IPS-18a (cell line): ENCODE results near the gene GRIN3B.

Source experiments
- H3K27ac ChIP-seq: one replicate; pipeline ENCODE4 v1.5.1; 2013; ENCODE audit warnings: low read length
- H3K27me3 ChIP-seq: one replicate; pipeline ENCODE4 v1.6.1; 2013; ENCODE audit warnings: mild to moderate bottlenecking, low read length; ENCODE audit not compliant: control insufficient read depth, insufficient read depth
- H3K36me3 ChIP-seq: one replicate; pipeline ENCODE4 v1.6.1; 2013; ENCODE audit warnings: low read depth, low read length; ENCODE audit not compliant: control insufficient read depth
- H3K4me1 ChIP-seq: one replicate; pipeline ENCODE4 v1.6.1; 2013; ENCODE audit warnings: low read depth, low read length; ENCODE audit not compliant: control insufficient read depth
- H3K4me3 ChIP-seq: one replicate; pipeline ENCODE4 v1.5.1; 2013; ENCODE audit warnings: low read length
- H3K9ac ChIP-seq: one replicate; pipeline ENCODE4 v1.6.1; 2013; ENCODE audit warnings: mild to moderate bottlenecking, low read length, moderate library complexity
- H3K9me3 ChIP-seq: one replicate; pipeline ENCODE4 v1.6.1; 2013; ENCODE audit warnings: low read depth, low read length; ENCODE audit not compliant: control insufficient read depth

The GRIN3B gene

DNA sequence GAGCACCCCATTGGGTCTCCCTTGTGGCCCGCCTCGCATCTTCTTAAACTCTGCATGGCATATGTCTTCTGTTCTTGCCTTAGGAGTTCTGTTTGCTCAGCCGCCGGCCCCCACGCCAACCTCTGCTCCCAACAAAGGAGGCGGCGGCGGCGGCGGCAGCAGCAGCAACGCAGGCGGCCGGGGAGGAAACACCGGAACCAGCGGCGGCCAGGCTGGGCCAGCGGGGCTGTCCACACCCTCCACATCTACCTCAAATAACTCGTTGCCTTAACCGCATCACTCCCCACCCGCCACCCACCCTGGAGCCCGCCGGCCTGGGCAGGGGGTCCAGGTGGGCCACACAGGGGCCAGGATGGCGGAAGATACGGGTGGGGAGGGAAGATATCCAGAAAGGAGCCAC lies 28.4 kb upstream of the GRIN3B start:
- peaks cover 18% of the 10 kb centered on the region for H3K36me3 ChIP-seq
- no peak overlapping the region for H3K4me3 ChIP-seq
- H3K27ac ChIP-seq, result no peak overlapping the region
- no peaks in the 10 kb centered on the region for H3K4me1 ChIP-seq
- no peaks in the 10 kb centered on the region for H3K27me3 ChIP-seq
- H3K9ac ChIP-seq, result no peak overlapping the region
- peaks cover 5% of the 10 kb centered on the region for H3K9me3 ChIP-seq

DNA sequence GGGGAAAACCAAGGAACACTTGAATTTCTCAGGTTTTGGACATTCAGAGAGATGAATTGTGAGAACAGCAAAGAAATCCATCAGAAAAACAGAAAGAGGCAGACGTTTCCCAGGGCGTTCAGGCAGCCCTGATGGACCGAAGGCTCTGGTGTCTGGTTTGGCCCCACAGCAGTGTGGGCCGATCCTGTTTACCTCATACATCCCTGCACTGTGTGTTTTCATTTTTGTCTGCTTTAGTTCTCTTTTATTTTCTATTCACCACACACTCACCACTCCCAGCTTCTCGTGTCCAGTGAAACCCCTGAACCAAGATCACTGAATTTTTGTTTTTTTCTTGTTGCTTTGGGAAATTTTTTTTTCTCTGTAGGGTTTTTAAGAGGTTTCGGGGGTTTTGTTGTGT lies 27.9 kb upstream of the GRIN3B start:
- peaks cover 5% of the 10 kb centered on the region for H3K9me3 ChIP-seq
- no peaks in the 10 kb centered on the region for H3K4me1 ChIP-seq
- H3K4me3 ChIP-seq, result no peak overlapping the region
- H3K36me3 ChIP-seq, result peaks cover 18% of the 10 kb centered on the region
- no peak overlapping the region for H3K27ac ChIP-seq
- H3K27me3 ChIP-seq, result no peaks in the 10 kb centered on the region
- no peak overlapping the region for H3K9ac ChIP-seq

DNA sequence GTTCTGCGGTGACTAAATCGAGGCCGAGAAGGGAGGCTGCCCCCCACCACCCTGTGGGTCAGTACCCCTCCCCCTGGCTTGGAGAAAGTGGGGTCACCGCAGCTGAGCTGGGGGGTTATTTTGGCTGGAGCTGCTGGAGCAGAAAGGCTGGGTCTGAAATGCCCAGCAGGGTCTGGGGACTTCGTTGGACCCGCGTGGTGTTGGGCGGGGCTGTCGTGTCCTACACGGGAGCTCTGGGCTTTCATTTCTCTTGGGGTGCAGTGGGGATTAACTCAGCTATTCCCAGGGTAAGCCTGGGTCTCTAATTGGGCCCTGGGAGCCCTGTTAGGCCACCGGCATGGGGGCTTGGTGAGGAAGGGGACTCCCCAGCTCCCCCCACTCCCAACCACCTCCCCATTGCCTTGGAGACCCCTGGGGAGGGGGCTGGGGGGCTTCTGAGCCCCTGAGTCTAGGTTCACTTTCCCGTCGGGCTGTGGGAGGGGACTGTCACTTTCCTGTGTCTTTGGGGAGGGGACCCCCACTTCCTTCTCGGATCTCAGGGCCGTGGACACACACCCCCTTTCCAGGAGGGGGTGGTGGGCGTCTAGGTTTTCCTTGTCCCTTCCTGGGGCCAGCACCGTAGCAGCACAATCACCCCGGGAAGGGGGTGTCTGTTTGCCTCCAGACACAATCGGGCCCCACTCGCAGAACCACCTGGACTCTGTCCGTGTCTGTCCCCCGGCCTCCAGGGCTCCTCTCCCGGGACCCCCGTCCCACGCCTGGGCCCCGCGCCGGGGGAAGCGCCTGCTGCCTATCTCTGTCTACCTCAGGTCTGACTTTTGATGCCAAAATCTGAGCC lies 26.3 kb upstream of the GRIN3B start:
- Histone ChIP-seq H3K9me3 (peaks cover 5% of the 10 kb centered on the region), H3K4me3 (no peak overlapping the region), H3K9ac (no peak overlapping the region), H3K36me3 (peaks cover 12% of the 10 kb centered on the region), H3K4me1 (no peaks in the 10 kb centered on the region), H3K27me3 (no peaks in the 10 kb centered on the region), H3K27ac (no peak overlapping the region)

DNA sequence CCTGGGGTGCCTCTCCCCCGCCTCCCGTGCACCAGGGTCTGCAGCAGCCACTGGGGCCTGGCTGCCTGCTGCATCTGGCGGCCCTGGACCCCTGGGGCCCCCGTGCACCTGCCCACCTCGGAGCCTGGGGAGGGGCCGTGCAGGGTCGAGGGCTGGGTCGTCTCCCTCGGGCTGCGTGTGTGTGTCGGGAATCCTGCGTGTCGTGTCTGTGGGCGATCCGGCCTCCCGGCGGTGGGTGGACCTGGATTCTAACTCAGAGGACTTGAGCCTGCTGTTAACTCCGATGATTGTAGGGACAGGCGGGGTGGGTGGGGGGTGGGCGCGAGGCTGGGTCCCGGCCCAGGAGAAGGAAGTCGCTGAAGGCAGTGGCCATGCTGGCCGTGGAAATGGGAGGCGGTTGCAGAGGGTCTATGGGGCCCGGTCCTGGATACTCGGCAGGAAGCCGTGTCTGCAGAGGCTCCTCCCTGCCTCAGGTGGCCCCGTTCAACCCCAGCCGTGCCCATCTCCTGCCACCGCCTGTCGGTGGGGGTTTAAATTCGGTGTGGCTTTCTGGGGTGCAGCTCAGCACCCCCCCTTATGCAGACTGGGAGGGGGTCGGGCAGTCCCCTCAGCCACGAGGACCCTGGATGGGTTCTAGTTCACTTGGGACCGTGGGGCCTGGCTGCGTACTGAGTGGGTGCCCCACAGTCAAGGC lies 25.5 kb upstream of the GRIN3B start:
- H3K9me3 ChIP-seq, result peaks cover 5% of the 10 kb centered on the region
- H3K27ac ChIP-seq, result no peak overlapping the region
- H3K4me1 ChIP-seq, result no peaks in the 10 kb centered on the region
- H3K9ac ChIP-seq, result no peak overlapping the region
- H3K36me3 ChIP-seq, result peaks cover 9% of the 10 kb centered on the region
- no peak overlapping the region for H3K4me3 ChIP-seq
- no peaks in the 10 kb centered on the region for H3K27me3 ChIP-seq

DNA sequence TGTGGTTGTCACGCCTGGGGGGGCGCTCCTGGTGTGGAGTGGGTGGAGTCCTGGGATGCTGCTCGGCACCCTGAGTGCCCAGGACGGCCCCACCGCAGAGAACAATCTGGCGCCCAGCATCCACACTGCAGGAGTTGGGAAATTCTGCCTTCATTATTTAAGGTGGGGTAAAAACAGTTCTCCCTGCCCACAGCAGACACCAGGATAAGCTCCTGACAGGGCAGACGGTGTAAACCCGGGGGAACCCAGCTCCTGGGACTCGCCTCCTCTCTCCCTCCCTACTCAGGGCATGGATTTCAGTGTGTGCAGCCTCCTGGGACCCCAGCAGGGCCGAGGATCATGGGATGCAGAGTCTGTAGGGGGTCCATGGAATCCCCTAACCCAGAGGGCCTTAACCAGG lies 23.7 kb upstream of the GRIN3B start:
- Histone ChIP-seq H3K27me3 (no peaks in the 10 kb centered on the region), H3K4me1 (no peaks in the 10 kb centered on the region), H3K4me3 (no peak overlapping the region), H3K9ac (no peak overlapping the region), H3K9me3 (no peaks in the 10 kb centered on the region), H3K27ac (no peak overlapping the region), H3K36me3 (no peaks in the 10 kb centered on the region)

DNA sequence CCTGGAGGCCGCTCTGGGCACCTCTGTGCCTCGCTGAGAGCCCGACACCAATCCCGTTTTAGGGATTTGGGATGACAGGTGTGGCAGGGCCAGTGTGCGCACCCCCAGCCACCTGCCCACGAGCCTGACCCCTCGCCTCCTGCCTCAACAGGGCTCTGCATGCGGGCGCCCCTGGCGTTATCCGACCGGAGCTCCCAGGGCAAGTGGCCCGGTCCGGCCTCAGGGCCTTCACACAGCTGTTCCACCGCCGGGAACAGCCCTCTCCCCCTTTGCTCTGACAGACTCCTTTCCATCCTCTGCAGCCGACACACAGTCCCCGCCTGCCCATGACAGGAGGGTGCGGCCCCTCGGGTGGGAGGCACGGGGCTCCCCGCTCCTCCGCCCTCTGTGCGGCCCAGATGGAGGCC lies 23.2 kb upstream of the GRIN3B start:
- H3K27me3 ChIP-seq, result no peaks in the 10 kb centered on the region
- no peaks in the 10 kb centered on the region for H3K9me3 ChIP-seq
- no peak overlapping the region for H3K27ac ChIP-seq
- no peaks in the 10 kb centered on the region for H3K36me3 ChIP-seq
- H3K4me1 ChIP-seq, result no peaks in the 10 kb centered on the region
- no peak overlapping the region for H3K9ac ChIP-seq
- H3K4me3 ChIP-seq, result no peak overlapping the region

DNA sequence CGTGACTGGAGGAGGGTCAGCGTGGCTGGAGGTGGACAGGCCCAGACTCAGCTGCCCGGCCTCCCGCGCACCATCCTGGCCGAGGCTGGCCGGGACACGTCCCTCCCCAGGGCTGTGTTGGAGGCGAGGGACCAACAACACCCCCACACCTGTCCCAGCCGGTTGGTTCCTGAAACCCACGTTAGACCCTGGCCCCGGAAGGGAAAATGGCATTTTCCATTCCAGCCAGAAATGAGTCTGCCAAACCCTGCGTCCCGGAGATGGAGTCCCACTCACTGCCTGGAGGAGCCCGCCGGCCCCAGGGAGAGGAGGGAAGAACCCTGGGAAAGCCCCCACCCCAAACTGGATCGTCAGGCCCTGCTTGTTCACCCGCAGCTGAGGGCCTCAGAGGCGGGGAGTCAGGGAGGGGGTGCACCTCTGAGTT lies 20.9 kb upstream of the GRIN3B start:
- Histone ChIP-seq H3K4me1 (no peaks in the 10 kb centered on the region), H3K4me3 (no peak overlapping the region), H3K9me3 (no peaks in the 10 kb centered on the region), H3K9ac (no peak overlapping the region), H3K27ac (no peak overlapping the region), H3K36me3 (no peaks in the 10 kb centered on the region), H3K27me3 (no peaks in the 10 kb centered on the region)

DNA sequence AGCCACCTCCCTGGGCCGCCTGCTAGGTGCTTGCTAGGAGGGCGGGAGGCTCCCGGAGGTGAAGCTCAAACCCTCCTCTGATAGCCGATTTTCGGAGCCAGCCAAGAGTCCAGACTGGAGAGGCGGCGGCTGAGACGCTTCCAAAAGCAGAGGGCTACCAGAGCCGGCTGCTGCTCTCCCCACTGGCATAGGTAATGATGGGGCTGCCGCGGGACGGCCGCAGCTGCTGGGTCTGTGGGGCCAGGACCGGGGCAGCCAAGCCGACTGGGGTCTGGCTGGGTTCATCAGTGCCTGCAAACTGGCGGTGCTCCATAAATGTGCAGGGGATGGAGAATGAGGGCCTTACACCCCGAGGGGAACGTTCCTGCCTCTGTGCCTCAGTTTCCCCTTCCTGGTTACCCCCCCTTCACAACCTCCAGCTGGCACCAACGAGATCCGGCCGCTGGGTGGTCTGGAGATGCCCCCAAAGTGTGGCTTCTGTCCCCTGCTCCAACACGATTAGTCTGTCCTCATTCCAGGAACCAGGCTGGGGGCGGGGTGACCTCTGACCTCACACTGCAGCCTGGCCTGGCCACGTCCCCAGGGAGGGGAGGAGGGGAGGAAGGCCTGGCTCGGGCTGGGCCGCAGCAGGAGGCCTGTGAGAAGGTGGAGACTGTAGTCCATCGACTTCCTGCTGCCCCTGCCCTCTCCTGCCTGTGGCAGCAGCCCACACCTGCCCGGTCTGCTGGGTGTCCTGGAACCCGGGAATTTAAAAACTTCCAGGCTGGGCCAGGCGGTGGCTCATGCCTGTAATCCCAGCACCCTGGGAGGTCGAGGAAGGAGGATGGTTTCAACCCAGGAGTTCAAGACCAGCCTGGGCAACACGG lies 19.9 kb upstream of the GRIN3B start:
- no peak overlapping the region for H3K9ac ChIP-seq
- no peaks in the 10 kb centered on the region for H3K36me3 ChIP-seq
- H3K9me3 ChIP-seq, result no peaks in the 10 kb centered on the region
- no peaks in the 10 kb centered on the region for H3K4me1 ChIP-seq
- no peak overlapping the region for H3K27ac ChIP-seq
- H3K4me3 ChIP-seq, result no peak overlapping the region
- H3K27me3 ChIP-seq, result no peaks in the 10 kb centered on the region

DNA sequence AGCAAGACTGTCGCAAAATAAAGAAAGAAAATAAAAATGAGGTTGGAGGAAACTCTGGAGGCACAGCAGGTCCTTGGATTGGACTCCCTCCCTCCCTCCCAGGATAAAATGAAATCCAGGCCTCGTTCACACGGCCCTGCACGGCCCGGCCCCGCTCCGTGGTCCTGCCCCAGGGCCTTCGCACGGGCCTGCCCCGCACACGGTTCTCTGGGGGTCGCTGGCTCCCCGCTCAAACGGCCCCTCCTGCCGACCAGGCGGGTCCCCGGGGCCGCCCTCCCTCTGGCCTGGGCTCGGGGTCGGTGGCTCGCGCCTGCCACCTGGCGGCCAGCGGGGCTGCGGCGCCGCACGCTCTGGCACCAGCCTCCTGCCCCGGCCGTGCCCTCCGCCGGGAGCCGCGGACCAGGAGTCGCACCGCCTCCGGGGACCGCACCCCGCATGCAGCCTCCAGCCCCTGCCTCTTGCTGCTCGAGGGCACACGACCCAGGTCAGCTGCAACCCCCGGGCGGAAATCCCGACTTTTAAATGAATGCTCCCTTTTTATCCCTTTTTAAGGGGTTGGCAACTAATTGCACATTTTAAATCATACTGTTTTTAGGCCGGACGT lies 17.6 kb upstream of the GRIN3B start:
- H3K4me3 ChIP-seq, result no peak overlapping the region
- no peak overlapping the region for H3K27ac ChIP-seq
- no peak overlapping the region for H3K9ac ChIP-seq
- no peaks in the 10 kb centered on the region for H3K27me3 ChIP-seq
- peaks cover 21% of the 10 kb centered on the region for H3K36me3 ChIP-seq
- H3K9me3 ChIP-seq, result no peaks in the 10 kb centered on the region
- no peaks in the 10 kb centered on the region for H3K4me1 ChIP-seq

DNA sequence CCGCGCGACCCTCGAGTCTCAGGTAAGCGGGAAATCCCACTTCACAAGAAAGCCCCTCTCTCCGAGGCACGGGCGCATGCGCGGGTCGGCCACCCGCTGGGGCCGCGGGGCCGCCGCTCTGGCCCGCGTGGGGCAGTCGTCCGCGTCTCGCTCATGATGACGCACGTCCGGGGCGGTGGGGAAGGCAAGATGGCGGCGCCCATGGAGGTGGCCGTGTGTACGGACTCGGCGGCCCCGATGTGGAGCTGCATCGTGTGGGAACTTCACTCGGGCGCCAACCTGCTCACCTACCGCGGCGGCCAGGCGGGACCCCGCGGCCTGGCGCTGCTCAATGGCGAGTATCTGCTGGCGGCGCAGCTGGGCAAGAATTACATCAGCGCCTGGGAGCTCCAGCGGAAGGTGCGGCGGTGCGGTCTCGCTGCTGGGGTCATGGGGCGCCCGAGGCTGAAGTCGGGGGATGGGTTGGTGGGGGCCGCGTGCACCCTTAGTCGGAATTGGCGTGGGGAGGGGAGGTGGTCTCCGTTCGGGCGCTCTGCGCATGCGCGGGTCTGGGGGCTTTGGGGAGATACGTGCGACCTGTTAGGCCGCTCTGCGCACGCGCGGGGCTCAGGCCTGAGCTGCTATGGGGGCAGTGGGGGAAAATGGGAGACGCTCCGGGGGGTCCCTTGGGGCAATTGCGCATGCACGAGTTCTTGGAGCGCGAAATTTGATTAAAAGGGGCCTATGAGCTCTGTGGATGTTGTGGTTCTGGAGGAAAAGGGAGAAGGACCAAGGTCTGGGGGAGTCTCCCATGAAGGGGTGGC lies 15.9 kb upstream of the GRIN3B start, which contains the start of gene WDR18:
TSS of gene WDR18 (plus strand) at position 181 of the 803 bp plus-strand sequence. CDS start at position 190, 9 bp downstream.
- Histone ChIP-seq H3K4me1 (no peaks in the 10 kb centered on the region), H3K9me3 (no peaks in the 10 kb centered on the region), H3K36me3 (peaks cover 27% of the 10 kb centered on the region), H3K9ac (peak within 1 kb of the TSS; percentile 97), H3K27me3 (no peaks in the 10 kb centered on the region), H3K27ac (peak within 1 kb of the TSS; percentile 85), H3K4me3 (peak within 1 kb of the TSS; percentile 91)
